GM18861 (cell line): ENCODE data around the gene ZNF609.

Experiments
- ATAC-seq: cut with Tn5 transposase; IDR thresholded peaks from one replicate; pipeline ENCODE4 v1.9.1; 2021; ENCODE audit not compliant: unreplicated experiment

ZNF609 gene, protein sequence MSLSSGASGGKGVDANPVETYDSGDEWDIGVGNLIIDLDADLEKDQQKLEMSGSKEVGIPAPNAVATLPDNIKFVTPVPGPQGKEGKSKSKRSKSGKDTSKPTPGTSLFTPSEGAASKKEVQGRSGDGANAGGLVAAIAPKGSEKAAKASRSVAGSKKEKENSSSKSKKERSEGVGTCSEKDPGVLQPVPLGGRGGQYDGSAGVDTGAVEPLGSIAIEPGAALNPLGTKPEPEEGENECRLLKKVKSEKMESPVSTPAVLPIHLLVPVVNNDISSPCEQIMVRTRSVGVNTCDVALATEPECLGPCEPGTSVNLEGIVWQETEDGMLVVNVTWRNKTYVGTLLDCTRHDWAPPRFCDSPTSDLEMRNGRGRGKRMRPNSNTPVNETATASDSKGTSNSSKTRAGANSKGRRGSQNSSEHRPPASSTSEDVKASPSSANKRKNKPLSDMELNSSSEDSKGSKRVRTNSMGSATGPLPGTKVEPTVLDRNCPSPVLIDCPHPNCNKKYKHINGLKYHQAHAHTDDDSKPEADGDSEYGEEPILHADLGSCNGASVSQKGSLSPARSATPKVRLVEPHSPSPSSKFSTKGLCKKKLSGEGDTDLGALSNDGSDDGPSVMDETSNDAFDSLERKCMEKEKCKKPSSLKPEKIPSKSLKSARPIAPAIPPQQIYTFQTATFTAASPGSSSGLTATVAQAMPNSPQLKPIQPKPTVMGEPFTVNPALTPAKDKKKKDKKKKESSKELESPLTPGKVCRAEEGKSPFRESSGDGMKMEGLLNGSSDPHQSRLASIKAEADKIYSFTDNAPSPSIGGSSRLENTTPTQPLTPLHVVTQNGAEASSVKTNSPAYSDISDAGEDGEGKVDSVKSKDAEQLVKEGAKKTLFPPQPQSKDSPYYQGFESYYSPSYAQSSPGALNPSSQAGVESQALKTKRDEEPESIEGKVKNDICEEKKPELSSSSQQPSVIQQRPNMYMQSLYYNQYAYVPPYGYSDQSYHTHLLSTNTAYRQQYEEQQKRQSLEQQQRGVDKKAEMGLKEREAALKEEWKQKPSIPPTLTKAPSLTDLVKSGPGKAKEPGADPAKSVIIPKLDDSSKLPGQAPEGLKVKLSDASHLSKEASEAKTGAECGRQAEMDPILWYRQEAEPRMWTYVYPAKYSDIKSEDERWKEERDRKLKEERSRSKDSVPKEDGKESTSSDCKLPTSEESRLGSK (N-terminal part only)

DNA sequence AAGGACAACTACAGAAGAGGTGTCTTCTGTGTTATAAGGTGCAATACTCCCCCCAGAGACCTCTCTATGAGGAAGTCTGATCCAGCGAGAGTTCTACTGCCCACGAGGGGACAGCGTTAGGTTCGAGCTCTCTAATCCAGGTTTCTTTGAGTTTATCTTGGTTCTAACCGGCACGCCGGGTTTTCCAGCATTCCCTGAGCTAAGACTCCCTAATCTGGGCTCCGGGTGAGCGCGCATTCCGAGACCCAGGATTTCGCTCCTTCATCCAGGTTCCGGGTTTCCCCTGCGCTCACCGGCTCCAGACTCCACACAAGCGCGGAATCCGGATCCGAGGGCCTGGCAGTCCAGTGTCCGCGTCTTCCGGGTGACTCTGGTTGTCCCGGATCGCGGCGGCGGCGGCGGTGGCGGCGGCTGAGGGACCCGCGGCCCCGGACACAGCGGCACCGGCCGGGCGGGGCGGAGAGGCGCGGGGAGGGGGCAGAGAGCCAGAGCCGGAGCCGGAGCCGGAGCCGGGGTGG lies at the start of gene ZNF609:
Gene ZNF609 (plus strand): TSS at position 373 of the 518 bp plus-strand sequence. CDS start 38,842 bp downstream, outside the sequence.
- no peak for ATAC-seq

DNA sequence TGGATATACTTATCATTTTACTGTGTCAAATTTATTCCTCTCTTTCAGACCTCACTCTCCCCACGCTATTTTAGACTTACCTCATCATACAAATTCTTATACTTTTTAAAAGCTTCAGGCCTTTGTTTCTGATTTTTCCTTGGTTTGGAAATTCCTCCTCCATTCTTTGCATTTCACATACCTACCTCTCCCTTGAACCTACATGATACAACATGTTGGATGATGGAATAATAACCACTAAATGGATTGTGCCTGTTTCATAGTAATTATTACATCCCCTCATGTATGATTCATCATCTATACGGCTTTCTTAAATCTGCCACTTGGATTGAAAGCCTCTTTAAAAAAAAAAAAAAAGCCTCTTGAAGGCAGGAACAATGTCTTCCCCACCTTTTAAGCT lies 48.2 kb upstream of the ZNF609 start:
- ATAC-seq: no peak

DNA sequence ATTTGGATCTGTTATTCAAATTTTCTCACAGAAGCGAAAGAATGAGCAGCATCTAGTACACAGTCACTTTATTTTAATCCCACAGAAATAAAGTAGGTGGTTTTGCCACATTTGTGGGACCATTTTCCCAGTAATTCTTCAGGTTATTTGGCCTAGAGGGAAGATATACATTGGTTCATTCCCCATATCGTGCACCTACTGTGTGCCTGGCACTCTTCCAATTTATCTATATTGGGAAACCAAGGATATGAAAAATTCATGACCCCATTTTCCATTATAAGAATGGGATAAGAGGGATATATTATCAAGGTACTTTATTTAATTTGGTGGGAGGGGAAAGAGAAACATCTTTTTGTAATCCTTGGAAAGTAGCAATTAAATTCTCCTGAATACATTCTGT lies 37.7 kb upstream of the ZNF609 start:
- no peak for ATAC-seq

DNA sequence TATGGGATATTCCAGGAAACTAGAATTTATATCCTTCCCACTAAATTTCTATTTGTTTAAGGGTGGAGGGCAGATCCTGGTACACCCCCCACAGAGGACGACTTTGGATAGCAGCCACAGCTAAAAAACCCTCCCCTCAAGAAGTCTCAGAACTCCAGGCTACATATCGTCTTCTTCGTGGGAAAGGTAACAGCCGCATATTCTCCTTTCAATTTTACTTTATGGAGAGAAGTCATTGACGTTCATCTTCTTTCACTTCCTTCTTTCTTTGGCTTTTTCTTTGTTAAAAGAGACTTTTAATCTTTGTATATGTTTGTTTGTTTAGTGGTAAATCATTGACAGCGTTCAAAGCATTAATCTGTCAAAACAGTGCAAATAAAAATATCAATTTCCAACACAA lies 36.4 kb upstream of the ZNF609 start:
- no peak for ATAC-seq

GRCh38 chr15:64425221-64425620 lies 35.2 kb upstream of the ZNF609 start:
- ATAC-seq: no peak

DNA sequence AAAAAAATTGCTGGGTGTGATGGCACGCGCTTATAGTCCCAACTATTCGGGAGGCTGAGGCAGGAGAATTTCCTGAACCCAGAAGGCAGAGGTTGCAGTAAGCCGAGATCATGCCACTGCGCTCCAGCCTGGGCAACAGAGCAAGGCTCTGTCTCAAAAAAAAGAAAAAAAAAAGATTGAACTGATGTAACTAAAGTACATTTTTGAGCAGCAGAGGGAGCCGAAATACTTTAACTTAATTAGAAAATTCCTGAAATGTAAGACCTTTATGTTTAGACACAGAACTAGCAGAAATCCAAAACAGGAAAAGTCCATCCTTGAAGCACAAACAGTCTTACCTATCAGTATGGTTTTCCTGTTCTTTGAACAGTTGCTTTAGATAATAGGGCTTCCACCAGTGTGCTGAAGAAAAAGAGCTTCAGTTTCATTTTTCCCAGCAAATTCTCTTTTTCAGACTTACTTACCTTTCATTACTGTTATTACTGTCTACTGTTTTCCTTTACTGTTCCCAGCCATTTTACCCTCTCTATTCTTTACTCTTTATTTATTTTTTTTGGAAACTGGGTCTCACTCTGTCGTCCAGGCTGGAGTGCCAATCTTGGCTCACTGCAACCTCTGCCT lies 33.4 kb upstream of the ZNF609 start:
- ATAC-seq: no peak

DNA sequence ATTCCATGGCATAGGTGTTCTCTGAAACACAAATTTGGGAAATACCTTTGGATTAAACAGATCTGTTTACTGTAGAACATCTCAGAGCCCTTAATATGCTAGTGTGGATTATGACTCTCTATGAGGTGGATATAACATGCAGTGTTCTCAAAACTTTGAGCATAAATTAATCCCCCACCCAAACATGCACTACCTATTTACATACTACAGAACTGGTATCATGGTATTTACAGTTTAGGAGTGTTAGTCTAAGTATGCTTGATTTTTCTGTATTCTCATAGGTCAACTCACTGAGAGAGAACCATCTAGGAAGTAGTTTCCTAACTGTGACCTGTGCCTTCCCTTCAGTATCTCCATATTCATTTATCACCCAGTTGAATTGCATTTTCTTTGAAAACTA lies 30.9 kb upstream of the ZNF609 start:
- no peak for ATAC-seq

DNA sequence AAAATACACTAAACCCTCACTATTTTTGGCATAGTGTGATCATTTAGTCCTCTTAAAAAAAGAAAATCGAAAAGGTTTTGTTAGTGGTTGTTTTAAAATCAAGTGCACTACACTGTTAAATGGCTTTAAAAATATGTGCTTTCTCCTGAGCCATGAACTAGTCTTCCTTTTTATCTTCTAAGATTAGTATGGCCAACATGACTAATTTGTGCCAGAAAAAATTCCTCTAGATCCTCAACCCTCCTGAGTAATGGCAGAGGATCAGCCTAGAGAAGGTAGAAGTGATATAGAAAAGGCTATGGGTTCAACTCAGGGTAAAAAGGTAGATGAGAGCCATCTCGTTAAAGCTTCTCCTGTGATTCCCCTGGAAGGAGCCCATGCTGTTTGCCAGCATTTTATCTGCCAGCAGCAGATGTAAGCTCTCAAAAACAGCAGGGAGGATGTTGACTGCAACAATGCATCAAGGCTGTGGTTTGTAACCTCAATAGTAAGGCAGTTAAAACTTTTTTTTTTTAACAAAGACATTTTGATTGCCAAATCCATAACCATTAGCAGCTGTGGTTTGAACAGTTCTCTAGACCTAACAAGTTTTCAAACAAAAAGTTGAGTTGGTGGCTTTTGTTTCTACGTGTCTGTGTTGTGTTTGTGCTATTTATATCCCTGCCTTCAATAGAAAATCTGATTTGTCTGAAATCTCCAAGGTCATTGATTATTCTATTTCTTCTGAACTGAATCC lies 30.2 kb upstream of the ZNF609 start:
- no peak for ATAC-seq

DNA sequence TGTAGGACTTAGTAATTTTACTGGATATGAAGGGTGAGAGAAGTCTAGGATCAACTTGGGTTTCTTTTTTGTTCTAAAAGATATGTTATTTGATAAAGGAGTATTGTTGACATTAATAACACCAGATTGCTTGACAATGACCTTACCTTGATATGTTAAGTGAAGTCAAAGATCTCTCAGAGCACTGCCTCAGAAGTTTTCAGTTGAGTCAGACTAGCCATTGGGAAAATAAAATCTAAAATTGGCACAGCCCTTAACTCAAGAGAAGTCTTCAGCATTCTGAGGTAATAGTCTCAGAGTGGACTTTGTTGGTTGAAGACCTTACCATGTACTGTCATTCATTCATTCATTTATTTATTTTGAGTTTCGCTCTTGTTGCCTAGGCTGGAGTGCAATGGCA lies 22.4 kb upstream of the ZNF609 start:
- no peak for ATAC-seq

- no peak for ATAC-seq
These were observed 21.5 kb upstream of the ZNF609 start for GRCh38 chr15:64438653-64439447.

GRCh38 chr15:64441852-64442251 lies 18.5 kb upstream of the ZNF609 start:
- ATAC-seq: no peak

DNA sequence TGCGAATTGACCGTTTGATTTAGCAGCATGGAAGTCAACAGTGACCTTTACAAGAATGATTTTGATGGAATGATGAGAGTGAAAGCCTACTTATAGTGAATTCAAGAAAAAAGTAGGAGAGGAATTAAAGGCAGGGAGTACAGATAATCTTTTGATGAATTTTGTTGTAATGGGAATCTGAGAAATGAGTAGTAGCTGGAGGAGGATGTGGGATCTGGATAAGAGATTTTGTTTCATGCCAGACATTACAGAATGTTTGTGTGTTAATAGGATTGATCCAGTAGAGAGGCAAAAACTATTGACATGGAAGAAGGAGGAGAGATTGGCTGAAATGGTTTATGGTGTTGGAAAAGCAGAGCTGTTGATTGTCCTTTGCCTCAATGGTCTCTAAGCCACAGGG lies 17.4 kb upstream of the ZNF609 start:
- no peak for ATAC-seq

DNA sequence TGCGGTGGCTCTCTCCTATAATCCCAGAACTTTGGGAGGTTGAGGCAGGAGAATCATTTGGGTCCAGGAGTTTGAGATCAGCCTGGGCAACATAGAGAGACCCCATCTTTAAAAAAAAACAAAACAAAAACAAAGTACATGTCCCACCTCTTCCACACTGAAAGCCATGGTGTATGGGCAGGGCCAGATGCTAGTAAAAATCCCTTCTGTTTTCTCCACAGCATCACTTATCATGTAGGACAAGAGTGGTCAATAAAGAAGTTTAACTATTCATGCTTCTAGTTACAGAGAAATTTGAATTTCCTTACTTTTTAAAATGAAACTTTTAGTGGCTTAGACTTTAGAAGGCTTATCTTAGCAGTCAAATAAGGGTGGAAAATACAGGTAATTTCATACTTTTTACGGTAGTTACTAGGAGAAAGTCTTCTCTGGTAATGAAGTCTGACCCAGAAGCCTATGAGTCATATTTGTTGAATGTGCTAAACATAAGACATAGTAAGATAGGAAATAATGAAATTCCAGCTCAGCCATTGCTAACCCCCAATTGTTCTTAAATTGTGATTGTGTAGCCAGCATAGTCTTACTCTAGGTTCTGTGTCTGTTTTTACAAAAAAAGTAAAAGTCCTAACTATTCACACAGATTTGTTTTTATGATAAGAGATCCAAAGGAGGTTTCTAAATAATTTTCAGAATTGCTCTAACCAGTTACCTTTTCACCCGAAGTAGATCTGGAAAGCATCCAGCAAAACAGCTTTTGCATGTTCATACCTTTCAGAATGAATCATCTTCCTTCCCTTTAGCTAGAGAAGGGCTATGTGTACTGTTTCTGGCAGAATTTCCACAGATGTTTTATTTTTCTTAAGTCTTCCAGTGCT lies 16.4 kb upstream of the ZNF609 start:
- peak; percentile 62 for ATAC-seq

DNA sequence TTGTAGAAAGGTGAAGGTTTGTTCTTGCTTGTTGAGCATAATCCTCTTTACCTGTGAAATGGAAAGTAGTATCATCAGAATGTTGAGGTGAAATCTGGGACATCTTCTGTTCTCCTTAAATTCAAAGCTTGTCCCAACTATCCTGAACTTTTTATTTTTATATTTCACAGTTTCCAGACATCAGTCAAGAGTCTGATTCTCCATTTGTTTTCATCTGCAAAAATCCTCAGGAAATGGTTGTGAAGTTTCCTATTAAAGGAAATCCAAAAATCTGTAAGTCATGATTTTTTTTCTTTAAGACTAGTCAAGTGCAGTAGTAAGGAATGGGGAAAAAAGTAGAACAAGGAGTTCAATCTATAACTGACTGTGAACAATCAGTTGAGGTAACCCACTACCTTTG lies 15.5 kb upstream of the ZNF609 start:
- no peak for ATAC-seq

- no peak for ATAC-seq
These were observed 12.7 kb upstream of the ZNF609 start for GRCh38 chr15:64447536-64448315.

- ATAC-seq: no peak
These were observed 7.2 kb upstream of the ZNF609 start for GRCh38 chr15:64452988-64453688.

- no peak for ATAC-seq
These were observed 6.7 kb upstream of the ZNF609 start for GRCh38 chr15:64453689-64454037.
